ENCODE data around the gene ESPN.
A peak's percentile ranks its signal among the peaks of the same experiment; 100 is the strongest.
"Not testable (repeated sequence)": the region's sequence is repeated elsewhere in the genome, so short reads cannot be mapped to it uniquely, and the experiment has no call there.

ESPN gene

DNA sequence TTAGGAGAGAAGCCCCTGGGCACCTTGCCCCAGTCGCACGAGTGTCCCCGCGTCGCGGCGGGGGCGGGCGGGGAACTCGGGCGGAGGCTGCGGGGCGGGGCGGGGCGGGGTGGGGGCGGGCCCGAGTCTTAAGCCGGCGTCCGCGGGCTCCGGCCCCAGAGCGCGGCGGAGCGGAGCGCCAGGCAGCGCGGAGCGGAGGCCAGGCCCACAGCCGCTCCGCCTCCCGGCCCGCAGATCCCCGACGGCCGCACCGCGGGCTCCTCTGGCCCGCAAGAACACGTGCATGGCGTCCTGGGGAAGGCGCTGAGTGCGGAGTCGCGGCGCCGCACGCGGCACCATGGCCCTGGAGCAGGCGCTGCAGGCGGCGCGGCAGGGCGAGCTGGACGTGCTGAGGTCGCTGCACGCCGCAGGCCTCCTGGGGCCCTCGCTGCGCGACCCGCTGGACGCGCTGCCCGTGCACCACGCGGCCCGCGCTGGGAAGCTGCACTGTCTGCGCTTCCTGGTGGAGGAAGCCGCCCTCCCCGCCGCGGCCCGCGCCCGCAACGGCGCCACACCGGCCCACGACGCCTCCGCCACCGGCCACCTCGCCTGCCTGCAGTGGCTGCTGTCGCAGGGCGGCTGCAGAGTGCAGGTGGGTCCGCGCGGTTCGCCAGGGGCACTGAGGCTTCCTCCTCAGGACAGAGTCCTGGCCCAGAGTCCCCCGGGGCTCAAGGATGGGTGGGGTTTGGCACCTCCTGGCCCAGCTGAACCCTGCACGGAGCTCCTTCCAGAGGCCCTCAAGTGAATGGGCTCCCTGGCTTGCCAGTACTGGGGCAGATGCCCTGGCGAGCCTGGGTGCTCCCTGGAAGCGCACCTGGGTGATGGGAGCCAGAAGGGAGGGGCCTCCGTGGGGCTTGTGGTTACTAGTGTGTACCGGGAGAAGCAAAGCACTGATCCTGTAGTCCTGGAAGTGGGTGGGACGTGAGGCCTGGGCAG is at the start of gene ESPN:
Gene ESPN, plus strand, starts transcription at position 158 of the 975 bp plus-strand sequence. Its CDS starts 180 bp downstream, at position 338.
- no peak for TF ChIP-seq POLR2A (IDR thresholded peaks at IDR 0.05; ENCODE audit: low read depth, low read length)
- no peak for DNase-seq (ENCODE audit: insufficient read length, low spot score)
- FAIRE-seq: no peak

DNA sequence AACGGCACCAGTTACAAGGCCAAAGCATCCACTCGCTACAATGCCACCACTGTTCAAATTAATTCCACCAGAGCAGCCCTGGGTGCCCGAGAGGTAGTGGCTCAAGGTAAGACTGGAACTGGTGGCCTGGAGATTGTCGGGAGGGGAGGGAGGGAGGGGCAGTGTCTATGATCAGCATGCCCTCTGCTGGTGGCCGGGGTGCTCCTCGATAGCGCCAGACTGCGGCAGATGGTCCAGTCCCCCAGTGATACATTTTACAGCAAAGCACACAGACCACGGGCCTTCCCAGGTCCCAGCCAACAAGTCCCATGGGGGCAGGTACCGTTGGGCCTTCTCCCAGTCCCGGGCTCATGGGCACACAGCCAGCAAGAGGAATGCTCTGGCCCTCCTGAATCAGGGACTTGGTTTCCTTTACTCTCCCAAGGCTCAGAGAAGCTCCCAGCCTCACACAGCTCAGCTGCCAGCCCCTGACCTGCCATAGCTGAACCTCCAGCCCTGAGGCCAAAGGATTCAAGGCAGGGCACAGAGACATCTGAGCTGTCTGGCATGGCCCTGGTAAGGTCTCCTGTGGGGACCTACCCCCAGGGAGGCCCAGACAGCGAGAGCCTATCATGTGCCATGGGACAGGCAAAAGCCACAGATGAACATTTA is 46.4 kb upstream of the ESPN start:
- DNase-seq (ENCODE audit: insufficient read length, low spot score) (no peak), FAIRE-seq (no peak)
- TF ChIP-seq POLR2A (IDR thresholded peaks at IDR 0.05; ENCODE audit: low read depth, low read length): no peak

GRCh38 chr1:6380037-6380436 is 44.5 kb upstream of the ESPN start:
- no peak for TF ChIP-seq POLR2A (IDR thresholded peaks at IDR 0.05; ENCODE audit: low read depth, low read length)
- DNase-seq (ENCODE audit: insufficient read length, low spot score) (no peak), FAIRE-seq (no peak)

GRCh38 chr1:6384135-6384534 is 40.4 kb upstream of the ESPN start:
- TF ChIP-seq POLR2A (IDR thresholded peaks at IDR 0.05; ENCODE audit: low read depth, low read length): no peak
- no peak for DNase-seq (ENCODE audit: insufficient read length, low spot score)
- FAIRE-seq: no peak

DNA sequence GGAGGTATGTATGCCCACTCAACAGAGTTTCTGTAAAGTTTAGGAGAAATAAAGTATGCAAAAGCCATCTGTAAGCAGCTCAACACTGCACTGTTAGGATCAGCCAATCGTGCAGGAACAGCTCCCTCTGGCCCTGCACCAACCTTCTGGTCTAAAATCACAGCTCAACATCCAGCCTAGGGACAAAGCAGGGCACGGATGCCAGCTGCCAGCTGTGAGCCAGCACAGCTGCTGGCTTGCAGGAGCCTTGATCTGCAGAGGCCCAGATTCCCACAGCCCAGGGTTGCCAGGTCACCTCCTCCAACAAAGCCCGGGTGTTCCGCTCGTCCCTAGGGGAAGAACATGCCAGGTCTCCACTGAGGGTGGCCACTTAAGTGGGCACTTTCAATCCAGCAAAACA is 39.6 kb upstream of the ESPN start:
- DNase-seq (ENCODE audit: insufficient read length, low spot score): no peak
- no peak for TF ChIP-seq POLR2A (IDR thresholded peaks at IDR 0.05; ENCODE audit: low read depth, low read length)
- no peak for FAIRE-seq

DNA sequence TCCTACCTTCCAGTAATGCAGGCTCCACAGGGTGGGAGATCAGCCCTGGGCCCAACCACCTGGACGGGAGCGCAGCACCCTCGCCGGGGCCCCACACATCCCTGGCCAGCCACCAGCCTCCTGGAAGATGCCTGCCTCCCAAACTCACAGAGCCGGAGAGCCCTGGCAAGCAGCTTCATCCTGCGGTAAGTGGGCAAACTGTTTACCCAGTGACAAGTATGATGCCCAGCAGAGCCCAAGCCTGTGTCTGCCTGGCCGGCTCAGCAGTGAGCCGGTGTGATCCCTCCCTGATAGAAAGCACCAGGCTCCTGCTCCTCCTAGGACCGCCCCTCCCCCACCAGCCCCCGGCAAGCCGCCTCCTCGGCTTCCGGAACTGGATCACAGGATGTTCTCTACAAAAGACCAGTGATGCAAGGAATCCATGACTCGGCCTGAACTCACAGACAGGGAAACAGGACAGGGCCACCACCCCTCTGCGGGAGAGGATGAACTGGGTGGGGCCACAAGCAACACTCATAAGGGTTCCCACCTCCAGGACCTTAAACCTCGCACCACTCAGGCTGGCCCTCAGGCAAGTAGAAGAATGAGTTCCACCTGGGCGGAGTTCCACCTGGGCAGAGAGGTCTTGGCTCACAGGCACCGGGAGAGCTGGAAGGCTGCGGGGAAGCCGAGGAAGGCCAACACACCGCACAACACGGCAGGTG is 38.9 kb upstream of the ESPN start:
- no peak for TF ChIP-seq POLR2A (IDR thresholded peaks at IDR 0.05; ENCODE audit: low read depth, low read length)
- FAIRE-seq: no peak
- DNase-seq (ENCODE audit: insufficient read length, low spot score): peak; percentile 63

GRCh38 chr1:6386371-6386949 is 38.1 kb upstream of the ESPN start:
- TF ChIP-seq POLR2A (IDR thresholded peaks at IDR 0.05; ENCODE audit: low read depth, low read length): no peak
- DNase-seq (ENCODE audit: insufficient read length, low spot score) (no peak), FAIRE-seq (peak; percentile 87)

DNA sequence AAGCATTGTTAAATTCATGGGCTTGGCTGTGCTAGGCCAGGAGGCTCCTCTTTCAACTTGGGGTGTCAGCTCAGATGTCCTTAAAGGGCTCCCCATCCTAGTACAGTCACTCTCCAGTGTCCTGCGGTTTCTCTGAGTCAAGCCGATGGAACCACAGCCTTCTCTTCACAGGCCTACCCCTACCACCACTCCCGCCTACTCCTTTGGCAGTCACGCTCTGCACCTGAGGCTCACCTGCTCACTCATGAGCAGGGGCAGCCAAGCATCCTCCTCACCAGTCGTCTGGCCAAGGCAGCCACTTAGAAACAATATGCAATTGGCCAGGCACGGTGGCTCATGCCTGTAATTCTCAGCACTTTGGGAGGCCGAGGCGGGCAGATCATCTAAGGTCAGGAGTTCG is 34.6 kb upstream of the ESPN start:
- no peak for FAIRE-seq
- no peak for DNase-seq (ENCODE audit: insufficient read length, low spot score)
- no peak for TF ChIP-seq POLR2A (IDR thresholded peaks at IDR 0.05; ENCODE audit: low read depth, low read length)

DNA sequence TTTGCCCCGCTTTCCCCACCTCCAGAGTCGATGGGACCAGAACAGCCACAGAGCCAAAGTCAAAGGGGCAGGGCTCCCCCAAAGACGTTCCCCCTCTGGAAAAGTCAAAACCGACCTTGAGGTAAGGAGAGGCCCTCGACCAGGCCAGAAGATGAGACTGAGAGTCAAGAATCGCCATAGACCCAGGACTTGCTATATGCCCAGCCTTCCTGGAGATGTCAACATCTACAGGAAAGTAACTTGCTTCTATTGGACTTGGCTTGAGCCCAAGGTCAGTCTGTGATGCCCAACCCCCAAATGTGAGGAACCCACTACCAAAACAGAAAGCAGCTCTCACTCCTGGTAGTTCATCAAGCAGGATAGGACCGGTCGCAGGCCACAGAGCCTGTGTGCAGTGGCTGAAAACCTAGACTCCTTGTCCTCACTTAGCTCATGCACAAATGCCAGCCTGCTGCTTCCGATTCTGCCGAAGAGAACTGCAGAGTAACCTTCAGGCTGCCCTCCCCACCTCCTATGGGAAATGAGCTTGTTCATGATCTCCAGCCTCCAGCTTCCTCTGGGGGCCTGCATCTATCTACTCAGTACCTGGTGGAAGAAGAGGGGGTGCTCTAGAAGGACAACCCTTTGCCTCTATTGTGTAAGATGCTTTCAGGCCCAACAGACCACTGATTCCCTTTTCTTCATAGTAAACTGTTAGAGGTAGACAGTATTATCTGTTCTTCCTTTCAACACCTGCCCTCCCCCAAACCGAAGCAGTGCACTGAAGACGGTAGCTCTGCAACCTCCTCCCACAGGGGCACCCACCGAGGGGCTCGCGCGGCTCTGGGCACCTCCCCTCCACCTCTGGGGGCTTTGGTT is 32.4 kb upstream of the ESPN start:
- DNase-seq (ENCODE audit: insufficient read length, low spot score): no peak
- no peak for FAIRE-seq
- no peak for TF ChIP-seq POLR2A (IDR thresholded peaks at IDR 0.05; ENCODE audit: low read depth, low read length)

GRCh38 chr1:6392809-6393399 is 31.7 kb upstream of the ESPN start:
- FAIRE-seq (no peak), DNase-seq (ENCODE audit: insufficient read length, low spot score) (no peak)

GRCh38 chr1:6393400-6394187 is 31.0 kb upstream of the ESPN start, which contains the start of gene ACOT7:
TSS of gene ACOT7 (minus strand) at chr1:6393767. CDS start at chr1:6393399, 368 bp downstream.
- TF ChIP-seq POLR2A (IDR thresholded peaks at IDR 0.05; ENCODE audit: low read depth, low read length): peak; percentile 9; the same call in 1 of the 2 replicates
- FAIRE-seq (no peak), DNase-seq (ENCODE audit: insufficient read length, low spot score) (peak; percentile 81)

More at GRCh38 chr1:6392809-6393399, 31.7 kb upstream of the ESPN start:
- TF ChIP-seq POLR2A (IDR thresholded peaks at IDR 0.05; ENCODE audit: low read depth, low read length): peak; percentile 25; the same call in 1 of the 2 replicates

- not testable (repeated sequence) for DNase-seq (ENCODE audit: insufficient read length, low spot score); FAIRE-seq
Measured at GRCh38 chr1:6395130-6395529, 29.4 kb upstream of the ESPN start.

GRCh38 chr1:6395781-6396244 is 28.8 kb upstream of the ESPN start:
- FAIRE-seq: not testable (repeated sequence)

More at GRCh38 chr1:6395781-6396244, 28.8 kb upstream of the ESPN start:
- not testable (repeated sequence) for DNase-seq (ENCODE audit: insufficient read length, low spot score)

All from H54 (cell line).